ENCODE measurements around the gene HSD11B1L.

The HSD11B1L gene

GRCh38 chr19:5680437-5681368, at the start of gene HSD11B1L, which contains the start of gene MICOS13:
Gene HSD11B1L (plus strand): TSS chr19:5681027. CDS start chr19:5684833, 3,806 bp downstream.
Gene MICOS13 (minus strand): TSS chr19:5680516. CDS start chr19:5680486, 30 bp downstream.
- peak; percentile 98 for DNase-seq (ENCODE audit: low spot score)

- no peak for DNase-seq (ENCODE audit: low spot score)
Observed at GRCh38 chr19:5631567-5632240, 49.1 kb upstream of the HSD11B1L start.

- no peak for DNase-seq (ENCODE audit: low spot score)
Observed at GRCh38 chr19:5632241-5632612, 48.6 kb upstream of the HSD11B1L start.

GRCh38 chr19:5632657-5633056, 48.2 kb upstream of the HSD11B1L start:
- no peak for DNase-seq (ENCODE audit: low spot score)

- no peak for DNase-seq (ENCODE audit: low spot score)
Observed at GRCh38 chr19:5635427-5635826, 45.4 kb upstream of the HSD11B1L start.

GRCh38 chr19:5637971-5638370, 42.9 kb upstream of the HSD11B1L start:
- DNase-seq (ENCODE audit: low spot score), result no peak

GRCh38 chr19:5641171-5641570, 39.7 kb upstream of the HSD11B1L start:
- DNase-seq (ENCODE audit: low spot score), result no peak

- DNase-seq (ENCODE audit: low spot score), result no peak
Observed at GRCh38 chr19:5642204-5642603, 38.6 kb upstream of the HSD11B1L start.

- no peak for DNase-seq (ENCODE audit: low spot score)
Observed at GRCh38 chr19:5643060-5643459, 37.8 kb upstream of the HSD11B1L start.

- no peak for DNase-seq (ENCODE audit: low spot score)
Observed at GRCh38 chr19:5644037-5644436, 36.8 kb upstream of the HSD11B1L start.

- DNase-seq (ENCODE audit: low spot score), result no peak
Observed at GRCh38 chr19:5645409-5645808, 35.4 kb upstream of the HSD11B1L start.

GRCh38 chr19:5646703-5647102, 34.1 kb upstream of the HSD11B1L start:
- DNase-seq (ENCODE audit: low spot score), result no peak

- no peak for DNase-seq (ENCODE audit: low spot score)
Observed at GRCh38 chr19:5648464-5648863, 32.4 kb upstream of the HSD11B1L start.

- no peak for DNase-seq (ENCODE audit: low spot score)
Observed at GRCh38 chr19:5651361-5651760, 29.5 kb upstream of the HSD11B1L start.

GRCh38 chr19:5652261-5652660, 28.6 kb upstream of the HSD11B1L start:
- DNase-seq (ENCODE audit: low spot score), result no peak

- DNase-seq (ENCODE audit: low spot score), result no peak
Observed at GRCh38 chr19:5654931-5655330, 25.9 kb upstream of the HSD11B1L start.

- DNase-seq (ENCODE audit: low spot score), result no peak
Observed at GRCh38 chr19:5655412-5655811, 25.4 kb upstream of the HSD11B1L start.

GRCh38 chr19:5661483-5661882, 19.3 kb upstream of the HSD11B1L start:
- no peak for DNase-seq (ENCODE audit: low spot score)

GRCh38 chr19:5663904-5664303, 16.9 kb upstream of the HSD11B1L start:
- DNase-seq (ENCODE audit: low spot score), result no peak

GRCh38 chr19:5664515-5664914, 16.3 kb upstream of the HSD11B1L start:
- DNase-seq (ENCODE audit: low spot score), result no peak

GRCh38 chr19:5665781-5666513, 14.9 kb upstream of the HSD11B1L start:
- peak; percentile 62 for DNase-seq (ENCODE audit: low spot score)

GRCh38 chr19:5666921-5667610, 13.8 kb upstream of the HSD11B1L start:
- no peak for DNase-seq (ENCODE audit: low spot score)

All from HuH-7.5 (cell line).